Loucy (cell line): ENCODE results near the gene FARSB.

Experiments
- H2AFZ ChIP-seq: fragments of 200-600 bp; sonication (generic); 2 replicates; pipeline ENCODE4 v1.6.0; 2016; ENCODE audit warnings: antibody characterized with exemption, mild to moderate bottlenecking, low read length, moderate library complexity
- H3F3A ChIP-seq: fragments of 200-600 bp; 2 replicates; pipeline ENCODE4 v1.6.0; 2016; ENCODE audit warnings: antibody characterized with exemption, low read depth, mild to moderate bottlenecking
- H3K27me3 ChIP-seq: fragments of 200-600 bp; sonication (generic); 2 replicates; pipeline ENCODE4 v1.6.1; 2014; ENCODE audit warnings: low read length, mild to moderate bottlenecking; ENCODE audit not compliant: insufficient read depth, poor library complexity, severe bottlenecking
- H3K36me3 ChIP-seq: fragments of 200-600 bp; sonication (generic); 2 replicates; pipeline ENCODE4 v1.6.1; 2016; ENCODE audit warnings: low read length; ENCODE audit not compliant: insufficient read depth
- H3K4me1 ChIP-seq: fragments of 200-600 bp; sonication (generic); 2 replicates; pipeline ENCODE4 v1.5.1; 2014; ENCODE audit warnings: low read length, mild to moderate bottlenecking; ENCODE audit not compliant: insufficient read depth, poor library complexity, severe bottlenecking
- H3K4me2 ChIP-seq: fragments of 200-600 bp; sonication (generic); 2 replicates; pipeline ENCODE4 v1.6.0; 2014; ENCODE audit warnings: antibody characterized with exemption, low read length, low read depth, mild to moderate bottlenecking; ENCODE audit not compliant: poor library complexity, severe bottlenecking
- H3K4me3 ChIP-seq: fragments of 200-600 bp; sonication (generic); 2 replicates; pipeline ENCODE4 v1.5.1; 2014; ENCODE audit warnings: low read length, mild to moderate bottlenecking, mixed read lengths; ENCODE audit not compliant: poor library complexity, severe bottlenecking
- H3K79me2 ChIP-seq: fragments of 200-600 bp; sonication (generic); 2 replicates; pipeline ENCODE4 v1.6.1; 2014; ENCODE audit warnings: low read length; ENCODE audit not compliant: insufficient read depth
- H3K9ac ChIP-seq: fragments of 200-600 bp; sonication (generic); 2 replicates; pipeline ENCODE4 v1.6.0; 2014; ENCODE audit warnings: mild to moderate bottlenecking, low read depth, low read length, moderate library complexity; ENCODE audit not compliant: poor library complexity, severe bottlenecking
- H3K9me2 ChIP-seq: fragments of 200-600 bp; sonication (generic); replicated peaks from 2 replicates; pipeline ENCODE4 v1.6.1; 2016; ENCODE audit warnings: low read depth, low read length, mixed read lengths
- H3K9me3 ChIP-seq: fragments of 200-600 bp; sonication (generic); 2 replicates; pipeline ENCODE4 v1.6.1; 2014; ENCODE audit warnings: mild to moderate bottlenecking, antibody characterized with exemption, low read length, low read depth; ENCODE audit not compliant: insufficient read depth
- H4K20me1 ChIP-seq: fragments of 200-600 bp; sonication (generic); 2 replicates; pipeline ENCODE4 v1.6.0; 2014; ENCODE audit warnings: antibody characterized with exemption, low read length, mild to moderate bottlenecking; ENCODE audit not compliant: insufficient read depth, poor library complexity, severe bottlenecking
- EZH2phosphoT487 ChIP-seq: fragments of 200-600 bp; IDR thresholded peaks from 2 replicates; pipeline ENCODE4 v1.6.1; 2018; ENCODE audit warnings: antibody characterized with exemption, mild to moderate bottlenecking, moderate library complexity, borderline replicate concordance
- TF ChIP-seq, protein P1 (sequence below): fragments of 200-600 bp; sonication (generic); conservative IDR thresholded peaks from 2 replicates; pipeline ENCODE4 v1.5.1; 2014; ENCODE audit warnings: mild to moderate bottlenecking, antibody characterized with exemption, low read length

FARSB gene

DNA sequence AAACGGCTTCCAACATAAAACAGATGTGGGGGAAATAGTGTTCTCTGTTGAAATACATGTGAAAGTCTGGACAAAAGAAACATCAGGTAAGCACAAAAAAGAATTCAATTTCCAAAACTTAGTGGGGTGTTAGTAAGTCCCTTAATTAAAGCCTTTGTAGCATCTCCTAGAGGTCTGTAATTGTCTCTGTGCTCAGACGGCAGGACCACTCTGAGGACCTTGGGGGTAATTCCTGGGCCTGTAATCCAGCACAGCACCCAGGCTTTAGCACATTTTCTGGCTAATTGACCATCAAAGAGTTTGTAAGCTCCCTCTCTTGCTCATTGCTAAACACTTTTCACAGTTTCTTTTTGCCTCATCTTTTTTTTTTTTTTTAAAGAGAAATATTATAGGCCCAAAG lies 80.3 kb downstream of the FARSB start:
- no peak for TF ChIP-seq EZH2phosphoT487
- TF ChIP-seq, protein P1, sequence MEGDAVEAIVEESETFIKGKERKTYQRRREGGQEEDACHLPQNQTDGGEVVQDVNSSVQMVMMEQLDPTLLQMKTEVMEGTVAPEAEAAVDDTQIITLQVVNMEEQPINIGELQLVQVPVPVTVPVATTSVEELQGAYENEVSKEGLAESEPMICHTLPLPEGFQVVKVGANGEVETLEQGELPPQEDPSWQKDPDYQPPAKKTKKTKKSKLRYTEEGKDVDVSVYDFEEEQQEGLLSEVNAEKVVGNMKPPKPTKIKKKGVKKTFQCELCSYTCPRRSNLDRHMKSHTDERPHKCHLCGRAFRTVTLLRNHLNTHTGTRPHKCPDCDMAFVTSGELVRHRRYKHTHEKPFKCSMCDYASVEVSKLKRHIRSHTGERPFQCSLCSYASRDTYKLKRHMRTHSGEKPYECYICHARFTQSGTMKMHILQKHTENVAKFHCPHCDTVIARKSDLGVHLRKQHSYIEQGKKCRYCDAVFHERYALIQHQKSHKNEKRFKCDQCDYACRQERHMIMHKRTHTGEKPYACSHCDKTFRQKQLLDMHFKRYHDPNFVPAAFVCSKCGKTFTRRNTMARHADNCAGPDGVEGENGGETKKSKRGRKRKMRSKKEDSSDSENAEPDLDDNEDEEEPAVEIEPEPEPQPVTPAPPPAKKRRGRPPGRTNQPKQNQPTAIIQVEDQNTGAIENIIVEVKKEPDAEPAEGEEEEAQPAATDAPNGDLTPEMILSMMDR = no peak
- Histone ChIP-seq H3K27me3 (no peaks in the 10 kb centered on the region), H2AFZ (no peak overlapping the region), H3K4me2 (no peak overlapping the region), H3K9me3 (no peaks in the 10 kb centered on the region), H3K9me2 (no peaks in the 10 kb centered on the region), H3F3A (no peaks in the 10 kb centered on the region), H3K36me3 (peaks cover 15% of the 10 kb centered on the region; the same call in 1 of the 2 replicates), H3K4me1 (peaks cover 11% of the 10 kb centered on the region), H3K79me2 (peaks cover 2% of the 10 kb centered on the region; the same call in 1 of the 2 replicates), H3K4me3 (no peak overlapping the region), H3K9ac (no peak overlapping the region), H4K20me1 (no peaks in the 10 kb centered on the region)

DNA sequence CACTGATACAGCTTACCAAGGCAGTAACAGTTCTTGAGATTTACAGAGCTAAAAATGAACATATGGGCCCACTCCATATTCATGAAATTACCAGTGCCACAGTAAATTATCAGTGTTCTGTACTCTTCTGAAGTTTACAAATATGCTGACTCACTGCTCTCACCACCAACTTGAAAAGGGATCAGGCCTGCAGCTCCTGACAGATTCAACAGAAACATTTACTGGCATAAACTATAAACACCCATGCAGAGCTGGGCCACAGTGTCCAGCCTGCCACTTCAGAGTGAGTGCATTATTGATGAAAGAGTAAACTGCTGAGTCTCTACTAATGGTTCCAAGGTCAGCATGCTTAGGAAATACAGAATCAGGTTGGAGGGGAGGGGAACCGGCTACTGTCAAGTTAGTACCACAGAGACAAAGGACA lies 83.1 kb downstream of the FARSB start:
- no peaks in the 10 kb centered on the region for H3F3A ChIP-seq
- H3K9ac ChIP-seq = peak overlapping the region; percentile 47
- H3K36me3 ChIP-seq = peaks cover 20% of the 10 kb centered on the region; the same call in 1 of the 2 replicates
- no peaks in the 10 kb centered on the region for H3K27me3 ChIP-seq
- H3K9me3 ChIP-seq = no peaks in the 10 kb centered on the region
- no peak overlapping the region for H2AFZ ChIP-seq
- no peaks in the 10 kb centered on the region for H3K79me2 ChIP-seq
- H3K4me3 ChIP-seq = no peak overlapping the region
- H3K4me1 ChIP-seq = peaks cover 10% of the 10 kb centered on the region
- no peaks in the 10 kb centered on the region for H4K20me1 ChIP-seq
- TF ChIP-seq EZH2phosphoT487 = no peak
- TF ChIP-seq, protein P1 = no peak
- H3K9me2 ChIP-seq = no peaks in the 10 kb centered on the region
- H3K4me2 ChIP-seq = no peak overlapping the region

DNA sequence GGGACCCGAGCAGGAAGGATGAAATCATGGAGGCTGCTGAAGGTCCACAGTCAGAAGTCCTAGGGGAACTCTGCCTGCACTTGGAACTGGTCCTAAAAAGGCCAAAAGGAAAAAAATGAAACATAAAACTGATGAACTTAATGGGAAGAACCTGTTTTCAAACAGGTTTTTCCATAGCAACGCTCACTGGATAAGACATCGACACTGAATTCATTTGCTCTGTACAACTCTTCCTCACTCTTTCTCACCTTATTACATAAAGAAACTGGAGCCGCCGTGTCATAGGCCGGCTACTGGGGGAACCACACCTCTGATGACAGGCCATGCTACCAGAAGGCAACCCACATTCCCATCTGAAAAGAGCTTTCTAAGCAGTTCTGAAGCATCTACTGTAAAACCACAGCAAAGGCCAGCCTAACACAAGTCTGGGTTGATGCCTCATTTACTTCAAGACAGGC lies 83.6 kb downstream of the FARSB start:
- no peaks in the 10 kb centered on the region for H3K79me2 ChIP-seq
- H3K27me3 ChIP-seq = no peaks in the 10 kb centered on the region
- H4K20me1 ChIP-seq = no peaks in the 10 kb centered on the region
- H3K9me2 ChIP-seq = no peaks in the 10 kb centered on the region
- no peaks in the 10 kb centered on the region for H3F3A ChIP-seq
- H3K9me3 ChIP-seq = no peaks in the 10 kb centered on the region
- H3K9ac ChIP-seq = no peak overlapping the region
- H2AFZ ChIP-seq = no peak overlapping the region
- H3K36me3 ChIP-seq = peaks cover 23% of the 10 kb centered on the region; the same call in 1 of the 2 replicates
- no peak overlapping the region for H3K4me2 ChIP-seq
- no peak overlapping the region for H3K4me3 ChIP-seq
- peaks cover 10% of the 10 kb centered on the region for H3K4me1 ChIP-seq
- no peak for TF ChIP-seq EZH2phosphoT487
- TF ChIP-seq, protein P1 = no peak
